HG02852 (cell line): Measurements from ENCODE around the gene FAIM2.
A peak's percentile ranks its signal among the peaks of the same experiment; 100 is the strongest.

ENCODE experiments used
- ATAC-seq: cut with Tn5 transposase; IDR thresholded peaks from one replicate; pipeline ENCODE4 v1.9.1; 2021; ENCODE audit warnings: mild to moderate bottlenecking, moderate library complexity; ENCODE audit not compliant: unreplicated experiment

The FAIM2 gene

GRCh38 chr12:49903700-49904423 is at the start of gene FAIM2:
FAIM2 (minus strand) TSS chr12:49903900; CDS start chr12:49903792, 108 bp downstream.
- no peak for ATAC-seq

- ATAC-seq, result no peak
Measured at GRCh38 chr12:49953151-49953550, 49.5 kb upstream of the FAIM2 start.

- no peak for ATAC-seq
Measured at GRCh38 chr12:49952391-49953055, 48.8 kb upstream of the FAIM2 start.

GRCh38 chr12:49951411-49952240 is 47.9 kb upstream of the FAIM2 start:
- no peak for ATAC-seq

GRCh38 chr12:49950273-49951251 is 46.9 kb upstream of the FAIM2 start, which contains the start of gene AQP2:
AQP2 (plus strand) TSS chr12:49950737; CDS start chr12:49950831, 94 bp downstream.
- ATAC-seq, result no peak

- ATAC-seq, result no peak
Measured at GRCh38 chr12:49949866-49950265, 46.2 kb upstream of the FAIM2 start.

GRCh38 chr12:49948866-49949845 is 45.5 kb upstream of the FAIM2 start:
- no peak for ATAC-seq

- ATAC-seq, result no peak
Measured at GRCh38 chr12:49947593-49948226, 44.0 kb upstream of the FAIM2 start.

GRCh38 chr12:49946497-49946896 is 42.8 kb upstream of the FAIM2 start:
- ATAC-seq, result no peak

- ATAC-seq, result no peak
Measured at GRCh38 chr12:49946086-49946485, 42.4 kb upstream of the FAIM2 start.

- peak; percentile 71 for ATAC-seq
Measured at GRCh38 chr12:49945394-49946080, 41.8 kb upstream of the FAIM2 start.

GRCh38 chr12:49944718-49945117 is 41.0 kb upstream of the FAIM2 start:
- no peak for ATAC-seq

GRCh38 chr12:49944046-49944445 is 40.3 kb upstream of the FAIM2 start:
- ATAC-seq, result no peak

- ATAC-seq, result no peak
Measured at GRCh38 chr12:49943625-49943960, 39.9 kb upstream of the FAIM2 start.

- ATAC-seq, result no peak
Measured at GRCh38 chr12:49942921-49943624, 39.4 kb upstream of the FAIM2 start.

- no peak for ATAC-seq
Measured at GRCh38 chr12:49942512-49942893, 38.8 kb upstream of the FAIM2 start.
